Measurements from ENCODE around the gene ZBTB7C. TPM values are rescaled to one million over a fixed set of nuclear protein-coding genes. Genes with fewer than 3 reads are reported as not detected.

Gene ZBTB7C
- polyA plus RNA-seq, 1 of the 3 experiments (the other 2 are of a cell fraction): 0.05 TPM

DNA sequence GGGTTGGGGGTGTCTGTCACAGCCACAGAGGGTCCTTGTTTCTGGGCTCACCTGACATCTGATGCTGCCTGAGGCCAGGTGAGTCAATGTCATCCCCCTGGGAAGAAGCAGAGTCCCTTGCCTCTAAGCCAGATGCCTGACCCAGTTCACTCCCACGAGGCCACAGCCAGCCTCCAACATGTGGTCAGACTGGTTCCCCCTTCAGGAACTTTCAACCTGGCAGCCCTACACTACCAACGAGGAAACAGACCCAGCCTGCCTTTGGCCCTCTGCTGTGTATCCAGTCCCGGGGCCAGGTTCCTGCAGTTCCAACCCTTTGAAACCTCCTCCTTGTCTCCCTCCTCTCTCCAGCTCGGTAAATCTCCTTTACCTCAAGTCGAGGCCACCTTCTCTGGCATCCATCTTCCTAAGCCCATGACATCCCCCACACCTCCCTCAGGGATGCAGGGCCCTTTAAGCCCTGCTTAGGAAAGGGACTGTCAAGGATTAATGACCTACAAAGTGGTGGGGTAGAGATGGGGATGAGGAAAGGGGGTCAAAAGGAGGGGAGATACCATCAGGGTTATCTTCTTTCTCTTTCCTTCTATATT, 429.5 kb downstream of the ZBTB7C start (continued):
- TF ChIP-seq, protein P1, sequence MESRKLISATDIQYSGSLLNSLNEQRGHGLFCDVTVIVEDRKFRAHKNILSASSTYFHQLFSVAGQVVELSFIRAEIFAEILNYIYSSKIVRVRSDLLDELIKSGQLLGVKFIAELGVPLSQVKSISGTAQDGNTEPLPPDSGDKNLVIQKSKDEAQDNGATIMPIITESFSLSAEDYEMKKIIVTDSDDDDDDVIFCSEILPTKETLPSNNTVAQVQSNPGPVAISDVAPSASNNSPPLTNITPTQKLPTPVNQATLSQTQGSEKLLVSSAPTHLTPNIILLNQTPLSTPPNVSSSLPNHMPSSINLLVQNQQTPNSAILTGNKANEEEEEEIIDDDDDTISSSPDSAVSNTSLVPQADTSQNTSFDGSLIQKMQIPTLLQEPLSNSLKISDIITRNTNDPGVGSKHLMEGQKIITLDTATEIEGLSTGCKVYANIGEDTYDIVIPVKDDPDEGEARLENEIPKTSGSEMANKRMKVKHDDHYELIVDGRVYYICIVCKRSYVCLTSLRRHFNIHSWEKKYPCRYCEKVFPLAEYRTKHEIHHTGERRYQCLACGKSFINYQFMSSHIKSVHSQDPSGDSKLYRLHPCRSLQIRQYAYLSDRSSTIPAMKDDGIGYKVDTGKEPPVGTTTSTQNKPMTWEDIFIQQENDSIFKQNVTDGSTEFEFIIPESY (IDR thresholded peaks at IDR 0.05; ENCODE audit: borderline replicate concordance, low read depth): no peak

DNA sequence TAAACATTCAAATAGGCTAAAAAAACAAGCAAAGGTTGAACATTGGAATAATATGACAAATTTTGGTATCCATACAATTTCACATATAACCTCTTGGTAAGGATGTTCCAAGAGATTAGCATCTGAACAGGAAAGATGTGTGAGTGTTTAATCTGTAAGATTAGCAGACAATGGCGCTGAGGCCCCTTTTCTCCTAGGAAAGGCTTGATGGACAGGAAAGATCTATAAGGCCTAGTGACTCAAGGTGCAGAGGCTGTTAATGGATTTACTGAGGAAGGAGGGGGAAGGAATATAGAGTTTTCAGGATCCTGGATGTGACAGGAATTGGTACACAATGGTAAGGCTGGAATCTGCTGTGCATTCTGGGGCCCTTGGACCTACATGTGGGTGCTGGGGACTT, 430.6 kb downstream of the ZBTB7C start:
- Histone ChIP-seq H3F3A (replicated peaks; ENCODE audit: insufficient read depth) (no peaks in the 10 kb centered on the region), H3K9ac (no peak overlapping the region), H3K27me3 (ENCODE audit: insufficient read depth) (no peaks in the 10 kb centered on the region; the same call in 1 of the 2 replicates), H3K4me2 (no peak overlapping the region), H3K36me3 (replicated peaks in 1 of 2; ENCODE audit: control insufficient read depth in 1 of 2, insufficient read depth in 2 of 2, low read length in 1 of 2) (no peaks in the 10 kb centered on the region), H2AFZ (ENCODE audit: low read depth) (no peak overlapping the region), H3K4me3 (ENCODE audit: low read depth in 2 of 2, low read length in 1 of 2) (no peak overlapping the region), H4K20me1 (ENCODE audit: insufficient read depth) (no peaks in the 10 kb centered on the region), H3K27ac (ENCODE audit: low read depth in 2 of 2, low read length in 1 of 2) (no peak overlapping the region), H3K9me2 (no peaks in the 10 kb centered on the region), H3K9me3 (no peaks in the 10 kb centered on the region), H3K4me1 (ENCODE audit: control insufficient read depth in 1 of 2, insufficient read depth in 2 of 2, low read depth in 1 of 2, low read length in 1 of 2) (peaks cover 0 to 8% of the 10 kb centered on the region in 2 experiments; a peak in 1 of 4 replicates), H3K79me2 (ENCODE audit: insufficient read depth) (no peaks in the 10 kb centered on the region)
- POLR2A ChIA-PET: no interaction called here
- 60% methylated on average over 1 of the region's 1 CpG for WGBS (ENCODE audit: low lambda C conversion rate)
- no peak for DNase-seq
- CTCF ChIA-PET: no interaction called here
- TF ChIP-seq MEF2A (IDR thresholded peaks at IDR 0.05; ENCODE audit: borderline replicate concordance, low read depth) (no peak), MXI1 (IDR thresholded peaks at IDR 0.05; ENCODE audit: low read depth, low read length) (no peak), TCF12 (IDR thresholded peaks at IDR 0.05) (no peak), TAF1 (IDR thresholded peaks at IDR 0.05; ENCODE audit: borderline replicate concordance, low read depth, low read length) (no peak), EZH2phosphoT487 (IDR thresholded peaks at IDR 0.05; ENCODE audit: borderline replicate concordance, low read depth) (no peak), EP300 (IDR thresholded peaks at IDR 0.05; ENCODE audit: borderline replicate concordance in 1 of 2, low read depth in 1 of 2, low read length in 1 of 2) (no peak), POLR2AphosphoS5 (IDR thresholded peaks at IDR 0.05; ENCODE audit: low read depth, low read length) (no peak), TEAD4 (IDR thresholded peaks at IDR 0.05; ENCODE audit: borderline replicate concordance, insufficient read depth) (no peak), JUND (IDR thresholded peaks at IDR 0.05) (no peak)
- TF ChIP-seq, protein P2, sequence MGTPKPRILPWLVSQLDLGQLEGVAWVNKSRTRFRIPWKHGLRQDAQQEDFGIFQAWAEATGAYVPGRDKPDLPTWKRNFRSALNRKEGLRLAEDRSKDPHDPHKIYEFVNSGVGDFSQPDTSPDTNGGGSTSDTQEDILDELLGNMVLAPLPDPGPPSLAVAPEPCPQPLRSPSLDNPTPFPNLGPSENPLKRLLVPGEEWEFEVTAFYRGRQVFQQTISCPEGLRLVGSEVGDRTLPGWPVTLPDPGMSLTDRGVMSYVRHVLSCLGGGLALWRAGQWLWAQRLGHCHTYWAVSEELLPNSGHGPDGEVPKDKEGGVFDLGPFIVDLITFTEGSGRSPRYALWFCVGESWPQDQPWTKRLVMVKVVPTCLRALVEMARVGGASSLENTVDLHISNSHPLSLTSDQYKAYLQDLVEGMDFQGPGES (IDR thresholded peaks at IDR 0.05; ENCODE audit: low read depth, low read length): no peak
- TF ChIP-seq, protein P3, sequence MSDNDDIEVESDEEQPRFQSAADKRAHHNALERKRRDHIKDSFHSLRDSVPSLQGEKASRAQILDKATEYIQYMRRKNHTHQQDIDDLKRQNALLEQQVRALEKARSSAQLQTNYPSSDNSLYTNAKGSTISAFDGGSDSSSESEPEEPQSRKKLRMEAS (IDR thresholded peaks at IDR 0.05; ENCODE audit: low read depth): no peak

DNA sequence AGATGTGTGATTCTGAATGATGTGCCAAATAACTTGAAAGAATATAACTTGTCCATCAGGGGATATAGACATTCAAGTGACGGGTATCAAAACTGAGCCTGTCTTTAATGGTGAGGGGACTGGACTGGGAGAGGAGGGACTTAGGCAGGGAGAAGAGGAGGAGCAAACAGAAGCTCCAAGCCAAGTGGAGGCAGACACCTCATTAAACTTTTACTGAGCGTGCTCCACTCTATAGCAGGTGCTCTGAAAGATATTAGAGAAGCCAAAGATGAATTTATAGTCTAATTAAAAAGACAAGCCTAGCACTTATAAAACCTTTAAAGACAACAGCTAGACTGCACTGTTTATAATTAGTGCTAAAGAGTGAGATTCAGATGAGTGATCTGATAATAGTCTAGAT, 431.0 kb downstream of the ZBTB7C start:
- no peak for DNase-seq
- Histone ChIP-seq H3K27me3 (ENCODE audit: insufficient read depth) (no peaks in the 10 kb centered on the region; the same call in 1 of the 2 replicates), H3K4me1 (ENCODE audit: control insufficient read depth in 1 of 2, insufficient read depth in 2 of 2, low read depth in 1 of 2, low read length in 1 of 2) (peaks cover 0 to 4% of the 10 kb centered on the region in 2 experiments; a peak in 1 of 4 replicates), H3K9ac (no peak overlapping the region), H3K79me2 (ENCODE audit: insufficient read depth) (no peaks in the 10 kb centered on the region), H3F3A (replicated peaks; ENCODE audit: insufficient read depth) (no peaks in the 10 kb centered on the region), H3K4me3 (ENCODE audit: low read depth in 2 of 2, low read length in 1 of 2) (no peak overlapping the region), H3K9me2 (no peaks in the 10 kb centered on the region), H3K27ac (ENCODE audit: low read depth in 2 of 2, low read length in 1 of 2) (no peak overlapping the region), H4K20me1 (ENCODE audit: insufficient read depth) (no peaks in the 10 kb centered on the region), H3K4me2 (no peak overlapping the region), H3K9me3 (no peaks in the 10 kb centered on the region), H2AFZ (ENCODE audit: low read depth) (no peak overlapping the region), H3K36me3 (replicated peaks in 1 of 2; ENCODE audit: control insufficient read depth in 1 of 2, insufficient read depth in 2 of 2, low read length in 1 of 2) (no peaks in the 10 kb centered on the region)
- 88% methylated on average over 2 of the region's 2 CpGs for WGBS (ENCODE audit: low lambda C conversion rate)
- ChIA-PET CTCF (no interaction called here), POLR2A (no interaction called here)
- TF ChIP-seq TEAD4 (IDR thresholded peaks at IDR 0.05; ENCODE audit: borderline replicate concordance, insufficient read depth): no peak
- TF ChIP-seq, protein P4, sequence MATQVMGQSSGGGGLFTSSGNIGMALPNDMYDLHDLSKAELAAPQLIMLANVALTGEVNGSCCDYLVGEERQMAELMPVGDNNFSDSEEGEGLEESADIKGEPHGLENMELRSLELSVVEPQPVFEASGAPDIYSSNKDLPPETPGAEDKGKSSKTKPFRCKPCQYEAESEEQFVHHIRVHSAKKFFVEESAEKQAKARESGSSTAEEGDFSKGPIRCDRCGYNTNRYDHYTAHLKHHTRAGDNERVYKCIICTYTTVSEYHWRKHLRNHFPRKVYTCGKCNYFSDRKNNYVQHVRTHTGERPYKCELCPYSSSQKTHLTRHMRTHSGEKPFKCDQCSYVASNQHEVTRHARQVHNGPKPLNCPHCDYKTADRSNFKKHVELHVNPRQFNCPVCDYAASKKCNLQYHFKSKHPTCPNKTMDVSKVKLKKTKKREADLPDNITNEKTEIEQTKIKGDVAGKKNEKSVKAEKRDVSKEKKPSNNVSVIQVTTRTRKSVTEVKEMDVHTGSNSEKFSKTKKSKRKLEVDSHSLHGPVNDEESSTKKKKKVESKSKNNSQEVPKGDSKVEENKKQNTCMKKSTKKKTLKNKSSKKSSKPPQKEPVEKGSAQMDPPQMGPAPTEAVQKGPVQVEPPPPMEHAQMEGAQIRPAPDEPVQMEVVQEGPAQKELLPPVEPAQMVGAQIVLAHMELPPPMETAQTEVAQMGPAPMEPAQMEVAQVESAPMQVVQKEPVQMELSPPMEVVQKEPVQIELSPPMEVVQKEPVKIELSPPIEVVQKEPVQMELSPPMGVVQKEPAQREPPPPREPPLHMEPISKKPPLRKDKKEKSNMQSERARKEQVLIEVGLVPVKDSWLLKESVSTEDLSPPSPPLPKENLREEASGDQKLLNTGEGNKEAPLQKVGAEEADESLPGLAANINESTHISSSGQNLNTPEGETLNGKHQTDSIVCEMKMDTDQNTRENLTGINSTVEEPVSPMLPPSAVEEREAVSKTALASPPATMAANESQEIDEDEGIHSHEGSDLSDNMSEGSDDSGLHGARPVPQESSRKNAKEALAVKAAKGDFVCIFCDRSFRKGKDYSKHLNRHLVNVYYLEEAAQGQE (IDR thresholded peaks at IDR 0.05; ENCODE audit: low read depth, low read length): no peak
- no peak for TF ChIP-seq YY1 (IDR thresholded peaks at IDR 0.05; ENCODE audit: low read depth)
- no peak for TF ChIP-seq JUND (IDR thresholded peaks at IDR 0.05)
- TF ChIP-seq, protein P1 (IDR thresholded peaks at IDR 0.05; ENCODE audit: borderline replicate concordance, low read depth): no peak
- no peak for TF ChIP-seq SIN3A (IDR thresholded peaks at IDR 0.05; ENCODE audit: borderline replicate concordance, low read depth, low read length)
- no peak for TF ChIP-seq TCF12 (IDR thresholded peaks at IDR 0.05)
- no peak for TF ChIP-seq RCOR1 (IDR thresholded peaks at IDR 0.05; ENCODE audit: low read length)

All from SK-N-SH (cell line).